Body of pancreas (tissue), 4 donors: ENCODE measurements around the gene PTGES. TPM values are rescaled to one million over a fixed set of nuclear protein-coding genes. Genes with fewer than 3 reads are reported as not detected.

Experiments
- ATAC-seq: fragments of 150-250 bp; one replicate; pipeline ENCODE4 v1.9.1; 2016
- DNase-seq, 4 donors: peaks; one replicate each; pipeline ENCODE4 v3.0.0-alpha.2; 2019
- H3K27ac ChIP-seq, 4 donors: fragments of 200-600 bp; sonication (generic); 1 replicate in 3 of 4; 2 replicates in 1 of 4; pipeline versions ENCODE4 v1.5.1 to v1.6.1; 2016 to 2019; ENCODE audit warnings: mild to moderate bottlenecking in 1 of 4, mixed read lengths in 1 of 4, moderate library complexity in 1 of 4
- H3K27me3 ChIP-seq, 2 donors: fragments of 200-600 bp; sonication (generic); one replicate each; pipeline ENCODE4 v1.6.0; 2016; ENCODE audit warnings: mild to moderate bottlenecking in 1 of 2
- H3K36me3 ChIP-seq, 2 donors: fragments of 200-600 bp; sonication (generic); replicated peaks in 1 of 2; 2 replicates each; pipeline ENCODE4 v1.5.1; 2016; ENCODE audit warnings: low read depth in 2 of 2; ENCODE audit not compliant: insufficient read depth in 1 of 2
- H3K4me1 ChIP-seq: fragments of 200-600 bp; sonication (generic); one replicate; pipeline ENCODE4 v1.6.0; 2016
- H3K4me3 ChIP-seq, 2 donors: fragments of 200-600 bp; sonication (generic); 1 replicate in 1 of 2; 2 replicates in 1 of 2; pipeline ENCODE4 v1.5.1; 2016 to 2019
- H3K9me3 ChIP-seq, 3 donors: fragments of 200-600 bp; sonication (generic); 1 replicate in 2 of 3; 2 replicates in 1 of 3; pipeline ENCODE4 v1.5.1; 2016
- POLR2A ChIP-seq, 3 donors: fragments of 450-650 bp; IDR thresholded peaks; one replicate each; pipeline ENCODE4 v1.6.1; 2016; ENCODE audit warnings: antibody characterized with exemption in 3 of 3, mild to moderate bottlenecking in 2 of 3
- WGBS, 2 donors: methylation state at CpG; one replicate each; pipeline ENCODE4 v1.1.5; 2017; 5-methylcytosine and 5-hydroxymethylcytosine counted together
- intact Hi-C: fragments of 100-400 bp; cut with DNase I; formaldehyde crosslinking; loops from one replicate; pipeline ENCODE4 v1.15.1; 2023
- total RNA-seq, 2 donors: library from RNA; depleted of rRNA; stranded (reverse); fragments of >200 nt; gene quantifications; one replicate each; pipeline ENCODE4 v1.1.0, GENCODE V29; 2016
- TF ChIP-seq, protein P1 (sequence below), 7 experiments: fragments of 450-650 bp in 4 of 7; fragments of 200-600 bp in 3 of 7; sonication (generic) in 3 of 7; IDR thresholded peaks; one replicate each; pipeline ENCODE4 v1.5.1; 2016 to 2019; ENCODE audit warnings: antibody characterized with exemption in 7 of 7

The PTGES gene
- total RNA-seq, 2 donors from 2014 or later: 0.52 to 0.66 TPM

DNA sequence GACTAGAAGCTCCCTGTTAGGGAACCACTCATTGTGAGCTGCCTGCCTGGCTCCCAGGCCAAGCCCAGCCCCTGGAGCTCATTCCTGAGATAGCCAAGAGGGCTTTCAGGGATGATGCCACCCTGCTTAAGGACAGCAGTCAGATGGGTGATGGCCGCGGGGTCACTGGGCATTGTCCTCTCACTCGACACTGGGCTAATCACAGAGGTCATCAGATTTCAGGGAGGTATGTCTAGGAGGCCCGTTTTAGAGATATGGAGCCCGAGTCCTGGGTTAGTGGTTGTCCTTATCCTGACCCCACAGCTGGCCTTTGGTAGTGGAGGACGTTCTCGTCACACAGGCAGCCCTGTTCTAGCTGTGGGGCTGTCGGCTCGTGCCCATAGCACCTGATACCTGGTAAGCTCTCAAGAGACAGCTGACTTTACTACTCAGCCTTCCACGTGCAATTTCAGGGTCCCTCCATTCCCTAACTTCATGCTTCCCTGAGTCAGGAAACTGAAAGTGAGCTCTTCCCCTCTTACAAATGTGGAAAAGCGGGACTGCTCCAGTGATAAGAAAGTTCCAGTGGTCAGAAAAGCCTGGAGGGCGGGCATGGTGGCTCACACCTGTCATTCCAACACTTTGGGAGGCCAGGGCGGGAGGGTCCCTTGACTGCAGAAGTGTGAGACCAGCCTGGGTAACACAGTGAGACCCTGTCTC, 7.1 kb upstream of the PTGES start:
- no peak for DNase-seq
- 71 to 79% methylated on average over 6 to 13 of the region's 13 CpGs for WGBS, 2 donors
- Histone ChIP-seq H3K4me1 (no peaks in the 10 kb centered on the region), H3K27ac (no peak overlapping the region), H3K9me3 (no peaks in the 10 kb centered on the region), H3K36me3 (no peaks in the 10 kb centered on the region), H3K27me3 (no peaks in the 10 kb centered on the region), H3K4me3 (no peak overlapping the region)
- intact Hi-C loops: no loop called here
- no peak for ATAC-seq
- TF ChIP-seq, protein P1, sequence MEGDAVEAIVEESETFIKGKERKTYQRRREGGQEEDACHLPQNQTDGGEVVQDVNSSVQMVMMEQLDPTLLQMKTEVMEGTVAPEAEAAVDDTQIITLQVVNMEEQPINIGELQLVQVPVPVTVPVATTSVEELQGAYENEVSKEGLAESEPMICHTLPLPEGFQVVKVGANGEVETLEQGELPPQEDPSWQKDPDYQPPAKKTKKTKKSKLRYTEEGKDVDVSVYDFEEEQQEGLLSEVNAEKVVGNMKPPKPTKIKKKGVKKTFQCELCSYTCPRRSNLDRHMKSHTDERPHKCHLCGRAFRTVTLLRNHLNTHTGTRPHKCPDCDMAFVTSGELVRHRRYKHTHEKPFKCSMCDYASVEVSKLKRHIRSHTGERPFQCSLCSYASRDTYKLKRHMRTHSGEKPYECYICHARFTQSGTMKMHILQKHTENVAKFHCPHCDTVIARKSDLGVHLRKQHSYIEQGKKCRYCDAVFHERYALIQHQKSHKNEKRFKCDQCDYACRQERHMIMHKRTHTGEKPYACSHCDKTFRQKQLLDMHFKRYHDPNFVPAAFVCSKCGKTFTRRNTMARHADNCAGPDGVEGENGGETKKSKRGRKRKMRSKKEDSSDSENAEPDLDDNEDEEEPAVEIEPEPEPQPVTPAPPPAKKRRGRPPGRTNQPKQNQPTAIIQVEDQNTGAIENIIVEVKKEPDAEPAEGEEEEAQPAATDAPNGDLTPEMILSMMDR (IDR thresholded peaks at IDR 0.05): no peak
- no peak for TF ChIP-seq POLR2A (IDR thresholded peaks at IDR 0.05)

DNA sequence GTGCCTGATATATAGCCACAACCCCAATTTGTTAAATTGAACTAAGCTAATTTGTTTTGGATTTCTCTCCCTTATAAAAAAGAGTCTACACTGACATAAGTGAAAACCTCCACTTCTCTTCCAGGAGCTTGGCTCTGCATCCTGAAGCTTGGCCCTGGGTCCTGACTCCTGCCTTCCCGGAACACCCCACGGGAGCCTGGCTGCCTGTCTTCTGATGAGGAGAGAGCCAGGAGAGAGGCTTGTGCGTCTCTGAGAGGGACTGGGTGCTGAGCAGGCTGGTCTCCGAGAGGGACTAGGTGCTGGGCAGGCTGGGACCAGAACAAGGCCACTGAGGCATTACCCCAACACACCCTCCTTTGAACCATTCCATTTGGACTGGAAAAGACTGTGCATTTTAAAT, 6.5 kb upstream of the PTGES start:
- DNase-seq (no peak), ATAC-seq (no peak)
- H3K4me1 ChIP-seq: no peaks in the 10 kb centered on the region
- TF ChIP-seq, protein P1 (IDR thresholded peaks at IDR 0.05): no peak
- TF ChIP-seq POLR2A (IDR thresholded peaks at IDR 0.05): no peak
- no peaks in the 10 kb centered on the region for H3K9me3 ChIP-seq
- no peak overlapping the region for H3K4me3 ChIP-seq
- intact Hi-C loops: no loop called here
- no peaks in the 10 kb centered on the region for H3K36me3 ChIP-seq
- 66 to 76% methylated on average over 4 of the region's 4 CpGs for WGBS, 2 donors
- no peak overlapping the region for H3K27ac ChIP-seq
- no peaks in the 10 kb centered on the region for H3K27me3 ChIP-seq

DNA sequence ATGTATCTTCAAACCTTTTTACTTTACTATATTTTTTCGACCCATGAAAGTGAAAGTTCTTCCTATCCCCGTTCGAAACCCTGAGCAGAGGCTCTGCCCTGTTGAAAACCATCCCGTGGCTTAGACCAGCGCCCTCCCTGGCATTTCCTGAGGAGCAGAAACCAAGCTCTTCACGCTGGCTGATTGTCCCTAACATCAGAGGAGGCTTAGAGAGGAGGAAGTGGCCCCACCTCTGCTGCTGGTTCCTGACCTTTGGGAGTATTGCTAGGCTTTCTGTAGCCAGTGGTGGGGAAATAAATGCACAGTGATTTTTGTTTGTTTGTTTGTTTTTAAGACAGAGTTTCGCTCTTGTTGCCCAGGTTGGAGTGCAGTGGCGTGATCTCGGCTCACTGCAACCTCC, 4.2 kb upstream of the PTGES start:
- Histone ChIP-seq H3K4me1 (peaks cover 11% of the 10 kb centered on the region), H3K9me3 (no peaks in the 10 kb centered on the region), H3K4me3 (no peak overlapping the region), H3K36me3 (no peaks in the 10 kb centered on the region), H3K27ac (no peak overlapping the region), H3K27me3 (no peaks in the 10 kb centered on the region)
- DNase-seq: no peak
- 65 to 81% methylated on average over 6 to 9 of the region's 9 CpGs for WGBS, 2 donors
- intact Hi-C loops: no loop called here
- no peak for ATAC-seq
- no peak for TF ChIP-seq POLR2A (IDR thresholded peaks at IDR 0.05)
- TF ChIP-seq, protein P1 (IDR thresholded peaks at IDR 0.05): no peak

DNA sequence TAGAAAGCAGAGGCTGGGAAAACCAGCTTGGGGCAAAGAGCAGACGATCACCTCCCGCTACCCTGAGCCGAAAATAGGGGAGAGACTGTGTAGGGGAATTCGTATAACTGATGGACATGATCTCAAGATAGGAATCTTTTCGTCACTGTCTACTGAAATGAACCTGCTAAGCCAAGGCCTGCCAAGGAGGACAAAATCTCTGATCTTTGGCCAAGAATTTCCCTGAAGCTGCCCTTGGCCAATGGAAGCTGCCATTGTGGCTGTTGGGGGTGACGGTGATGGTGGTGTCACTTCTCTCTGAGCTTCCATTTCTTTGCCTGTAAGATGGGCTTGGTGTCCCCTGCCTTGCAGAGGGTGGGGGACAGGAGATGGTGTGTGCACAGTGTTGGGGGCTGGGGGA, 3.3 kb upstream of the PTGES start:
- intact Hi-C loops: no loop called here
- Histone ChIP-seq H3K27ac (no peak overlapping the region), H3K4me1 (peaks cover 11% of the 10 kb centered on the region), H3K4me3 (no peak overlapping the region), H3K36me3 (no peaks in the 10 kb centered on the region), H3K9me3 (no peaks in the 10 kb centered on the region), H3K27me3 (no peaks in the 10 kb centered on the region)
- 86 to 91% methylated on average over 4 to 6 of the region's 6 CpGs for WGBS, 2 donors
- DNase-seq (no peak), ATAC-seq (no peak)
- TF ChIP-seq, protein P1 (IDR thresholded peaks at IDR 0.05): no peak
- TF ChIP-seq POLR2A (IDR thresholded peaks at IDR 0.05): no peak

DNA sequence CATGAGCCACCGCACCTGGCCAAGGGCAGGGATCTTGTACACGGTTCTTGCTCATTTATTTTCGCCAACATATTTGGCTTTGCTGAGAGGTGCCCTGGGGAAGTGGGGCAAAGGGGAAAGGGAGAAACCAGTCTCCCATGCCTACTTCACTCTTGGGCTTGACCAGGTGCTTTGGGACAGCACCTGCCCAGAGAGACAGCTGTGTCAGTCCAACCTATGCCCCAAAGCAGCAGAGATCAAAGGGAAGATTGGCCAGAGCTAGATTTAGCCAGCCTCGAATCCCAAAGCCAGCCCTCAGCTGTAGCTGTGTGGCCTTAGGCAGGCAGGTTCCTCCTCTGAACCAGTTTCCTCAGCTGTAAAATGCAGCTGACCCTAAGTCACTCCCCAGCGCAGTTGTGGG, 2.3 kb upstream of the PTGES start:
- H3K36me3 ChIP-seq: no peaks in the 10 kb centered on the region
- no peak overlapping the region for H3K4me3 ChIP-seq
- intact Hi-C loops: no loop called here
- 60 to 76% methylated on average over 1 to 5 of the region's 5 CpGs for WGBS, 2 donors
- DNase-seq (no peak), ATAC-seq (no peak)
- no peaks in the 10 kb centered on the region for H3K9me3 ChIP-seq
- H3K27ac ChIP-seq: no peak overlapping the region
- TF ChIP-seq, protein P1 (IDR thresholded peaks at IDR 0.05): no peak
- no peak for TF ChIP-seq POLR2A (IDR thresholded peaks at IDR 0.05)
- H3K4me1 ChIP-seq: peaks cover 11% of the 10 kb centered on the region
- H3K27me3 ChIP-seq: no peaks in the 10 kb centered on the region
